GM21529 (cell line): Measurements from ENCODE around the gene FOXP4.
A peak's percentile ranks its signal among the peaks of the same experiment; 100 is the strongest.
"Not testable (repeated sequence)": the region's sequence is repeated elsewhere in the genome, so short reads cannot be mapped to it uniquely, and the experiment has no call there.

Experiments used
- ATAC-seq: cut with Tn5 transposase; IDR thresholded peaks from one replicate; pipeline ENCODE4 v1.9.1; 2021; ENCODE audit not compliant: unreplicated experiment

FOXP4 gene

DNA sequence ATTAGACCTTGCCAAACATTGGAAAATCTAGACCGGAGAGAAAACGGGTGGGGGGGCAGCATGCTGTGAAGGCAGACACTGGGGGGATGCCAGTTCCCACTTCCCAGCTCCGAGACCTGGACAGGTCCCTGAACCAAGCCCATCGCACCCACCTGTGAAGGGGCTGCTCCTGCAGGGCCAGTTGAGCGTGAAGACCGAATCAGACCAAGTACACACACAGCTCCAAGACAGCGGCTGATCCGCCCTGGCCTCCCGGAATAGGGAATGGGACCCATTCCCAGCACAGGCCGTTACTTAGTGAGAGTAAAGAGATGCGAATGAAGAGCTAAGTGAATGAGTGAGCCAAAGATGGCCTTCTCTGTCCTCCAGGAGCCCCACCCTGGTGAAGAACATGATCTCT is 50.6 kb downstream of the FOXP4 start:
- no peak for ATAC-seq

DNA sequence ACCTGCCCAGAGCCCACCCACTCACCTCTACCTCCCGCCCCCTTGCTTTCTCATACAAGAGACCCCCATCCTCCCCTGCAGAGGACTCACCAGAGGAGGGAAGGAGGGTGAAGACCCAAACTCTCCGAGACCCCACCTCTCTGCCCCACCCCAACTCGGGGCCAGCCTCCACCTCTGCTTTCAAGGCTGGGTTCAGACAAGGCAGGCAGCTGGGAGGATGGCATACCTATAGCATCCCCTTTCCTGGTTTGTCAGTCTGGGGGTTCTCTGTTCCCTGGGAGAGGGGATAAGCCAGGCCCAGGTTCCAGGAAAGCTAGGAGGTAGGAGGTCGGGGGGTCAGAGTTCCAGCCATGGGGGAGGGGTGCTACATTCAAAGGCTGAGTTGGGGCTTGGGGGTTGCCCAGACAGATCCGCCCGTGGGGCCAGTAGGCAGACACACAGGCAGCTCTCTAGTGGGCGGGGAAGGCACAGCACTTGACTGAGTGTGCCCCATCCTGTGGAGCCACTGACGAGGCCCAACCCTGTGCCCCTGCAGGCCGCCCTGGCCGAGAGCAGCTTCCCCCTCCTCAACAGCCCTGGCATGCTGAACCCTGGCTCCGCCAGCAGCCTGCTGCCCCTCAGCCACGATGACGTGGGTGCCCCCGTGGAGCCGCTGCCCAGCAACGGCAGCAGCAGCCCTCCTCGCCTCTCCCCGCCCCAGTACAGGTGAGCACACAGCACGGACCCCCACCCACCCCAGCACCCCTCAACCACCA is 51.2 kb downstream of the FOXP4 start:
- ATAC-seq = no peak

DNA sequence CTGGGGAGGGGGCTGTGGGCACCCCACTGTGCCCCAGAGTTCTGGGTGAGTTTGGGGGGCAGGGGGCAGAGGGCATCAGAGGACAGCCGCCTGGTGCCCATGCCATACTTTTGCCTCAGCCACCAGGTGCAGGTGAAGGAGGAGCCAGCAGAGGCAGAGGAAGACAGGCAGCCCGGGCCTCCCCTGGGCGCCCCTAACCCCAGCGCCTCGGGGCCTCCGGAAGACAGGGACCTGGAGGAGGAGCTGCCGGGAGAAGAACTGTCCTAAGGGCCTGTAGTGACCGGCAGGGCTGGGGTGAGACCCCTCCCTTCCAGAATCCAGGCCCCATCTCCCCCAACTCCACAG is 52.5 kb downstream of the FOXP4 start:
- no peak for ATAC-seq

DNA sequence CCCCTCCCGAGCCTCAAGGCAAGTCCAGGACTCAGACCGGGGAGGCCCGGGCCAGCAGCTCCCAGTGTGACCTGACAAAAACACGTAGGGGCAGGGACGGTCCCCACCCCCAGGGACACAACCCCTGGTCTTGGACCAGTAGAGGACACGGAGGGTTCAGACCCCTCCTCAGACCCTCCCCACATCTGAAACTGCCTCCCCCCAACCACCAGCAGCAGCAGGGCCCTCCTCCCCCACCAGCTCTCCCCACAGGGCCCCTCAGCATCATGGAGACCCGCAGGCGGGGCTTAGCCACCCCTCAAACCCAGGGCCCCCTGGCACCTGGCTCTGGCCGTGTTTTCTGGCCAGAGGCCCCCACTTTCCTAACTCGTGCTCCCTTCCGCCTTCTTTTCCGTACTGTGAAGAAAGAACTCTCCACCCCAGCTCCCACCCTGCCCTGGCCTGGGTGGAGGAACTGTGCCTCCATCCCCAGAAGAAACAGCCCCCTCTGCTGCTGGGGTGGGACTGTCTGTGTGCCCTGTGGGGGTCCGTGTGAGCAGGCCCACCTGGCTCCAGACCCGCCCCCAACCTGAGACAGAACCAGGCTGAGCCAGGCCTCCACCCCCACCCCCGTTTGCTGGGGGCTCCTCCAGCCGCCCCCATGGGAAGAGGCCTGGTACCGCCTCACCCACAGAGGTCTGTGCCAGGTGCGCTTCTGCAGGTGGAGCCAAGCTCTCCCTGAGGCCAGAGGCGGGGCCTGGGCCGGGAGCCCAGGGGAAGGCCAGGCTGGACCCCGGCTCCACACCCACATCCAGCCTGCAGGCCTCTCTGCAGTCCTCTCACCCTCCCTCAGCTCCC is 53.1 kb downstream of the FOXP4 start:
- ATAC-seq = no peak

DNA sequence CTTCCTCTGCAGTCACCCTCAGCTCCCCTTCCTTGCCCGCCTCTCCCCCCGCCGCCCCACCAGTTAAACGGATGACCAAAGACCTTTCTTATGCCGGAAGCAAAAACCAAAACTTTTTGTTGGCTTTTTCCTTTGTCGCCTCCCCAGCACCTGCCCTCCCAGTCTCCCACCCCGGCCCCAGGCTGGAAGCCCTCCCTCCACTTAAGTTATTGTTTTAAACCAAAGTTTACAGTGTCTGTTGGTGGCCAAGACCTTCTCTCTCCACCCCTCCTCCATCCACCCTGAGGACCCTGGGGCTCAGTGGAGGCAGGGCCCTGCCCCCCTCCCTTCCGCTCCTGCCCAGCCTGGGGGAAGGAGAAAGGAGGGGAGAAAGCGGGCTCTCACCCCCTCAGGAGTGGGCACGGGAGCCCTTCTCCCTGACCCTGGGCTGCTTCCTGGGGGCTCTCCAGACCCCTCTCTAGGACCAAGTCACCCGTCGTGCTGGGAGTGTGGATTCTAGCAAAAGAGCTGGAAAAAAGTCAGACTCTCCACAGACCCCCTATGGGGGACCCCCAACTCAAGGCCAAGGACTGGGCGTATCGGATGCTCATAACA is 53.8 kb downstream of the FOXP4 start:
- ATAC-seq = no peak

DNA sequence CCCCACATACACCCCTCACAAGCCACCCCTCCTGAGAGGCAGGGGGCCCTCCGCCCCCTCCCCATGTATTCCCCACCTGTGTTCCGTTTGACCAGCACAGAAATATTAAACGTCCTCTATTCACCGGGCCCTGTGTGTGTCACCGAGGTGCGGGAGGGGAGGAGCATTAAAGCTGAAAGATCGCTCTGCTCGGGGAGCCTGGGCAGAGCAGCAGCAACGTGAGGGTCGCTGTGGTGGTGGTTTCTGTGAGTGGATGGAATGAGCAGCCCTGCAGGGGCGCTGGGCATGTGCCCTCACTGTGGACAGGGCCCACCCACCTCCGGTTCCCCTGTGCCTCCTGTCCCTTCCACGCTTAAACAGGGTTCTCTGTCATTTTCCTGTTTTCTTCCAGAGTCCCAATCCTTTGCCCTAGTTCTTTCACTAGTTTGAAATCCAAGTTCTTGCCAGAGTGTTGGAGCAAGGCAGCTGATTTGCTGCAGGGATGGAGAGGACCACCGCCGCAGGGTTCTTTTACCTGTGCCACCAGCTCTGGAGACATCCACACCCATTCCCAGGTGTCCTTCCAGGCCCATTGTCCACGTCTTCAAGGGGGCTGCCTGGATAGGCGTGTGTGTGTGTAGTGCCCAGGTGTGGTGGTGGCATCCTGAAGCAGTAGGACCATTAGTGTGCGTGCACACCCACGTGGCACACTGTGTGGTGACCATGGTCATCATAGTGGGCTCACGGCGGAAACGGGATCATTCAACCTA is 54.5 kb downstream of the FOXP4 start:
- ATAC-seq = no peak

DNA sequence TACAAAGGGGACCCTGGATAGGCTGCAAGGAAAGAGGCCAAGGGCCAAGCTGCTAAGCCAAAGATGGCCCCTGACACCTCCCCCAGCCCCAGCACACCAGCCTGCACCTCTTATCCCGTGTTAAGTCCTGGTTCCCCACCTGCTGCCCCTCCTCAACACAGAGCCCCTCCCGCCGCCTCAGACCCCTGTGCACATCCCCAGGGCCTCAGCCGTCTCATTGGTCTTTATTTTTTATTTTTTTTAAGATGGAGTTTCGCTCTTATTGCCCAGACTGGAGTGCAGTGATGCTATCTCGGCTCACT is 55.0 kb downstream of the FOXP4 start:
- ATAC-seq = no peak

DNA sequence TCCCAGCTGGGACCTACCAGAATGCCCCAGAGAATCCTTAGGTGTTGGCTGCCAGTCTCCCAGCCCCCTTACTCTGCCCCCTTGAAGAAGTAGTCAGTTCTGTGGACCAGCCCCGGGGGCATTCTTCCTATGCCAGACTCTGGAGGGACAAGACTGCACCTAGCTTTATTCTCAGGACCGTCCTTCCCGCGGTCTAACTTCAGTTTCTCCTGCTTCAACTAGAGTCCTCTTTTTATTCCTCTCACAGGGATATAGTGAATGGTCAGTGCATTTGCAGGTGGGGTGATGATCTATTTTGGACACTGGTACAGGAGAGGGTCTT is 56.2 kb downstream of the FOXP4 start:
- ATAC-seq = no peak

DNA sequence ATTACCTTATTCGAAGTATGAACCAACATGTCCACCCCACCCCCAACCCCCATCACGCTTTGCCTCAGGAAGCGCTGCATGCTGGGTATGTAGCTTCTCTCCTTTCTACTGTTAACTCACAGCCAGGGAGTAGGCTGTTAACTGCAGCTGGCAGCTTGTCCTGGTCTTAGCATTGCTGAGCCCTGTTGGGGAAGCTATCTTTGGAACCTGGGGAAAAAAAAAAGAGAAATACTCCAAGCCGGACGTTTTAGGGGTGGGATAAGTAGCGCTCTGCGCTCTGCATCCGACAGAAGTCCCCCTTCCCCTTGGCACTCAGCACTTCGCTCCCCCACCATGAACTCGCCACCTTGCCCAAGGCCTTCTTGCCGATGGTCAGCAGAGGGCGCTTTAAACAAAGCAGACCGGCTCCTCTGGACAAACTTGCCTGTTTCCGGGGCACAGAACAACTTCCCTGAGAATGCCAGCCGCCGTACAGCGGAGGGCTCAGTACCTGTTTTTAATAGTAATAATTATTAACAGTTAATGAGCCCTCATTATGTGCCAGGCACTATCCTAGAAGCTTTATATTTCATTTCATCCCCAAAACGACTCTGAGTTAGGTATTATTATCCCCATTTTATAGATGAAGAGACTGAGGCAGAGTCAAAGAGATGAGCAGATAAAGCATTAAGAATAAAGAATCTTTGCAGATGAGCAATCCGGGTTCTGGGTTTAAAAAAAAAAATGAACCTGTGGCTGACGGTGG is 56.9 kb downstream of the FOXP4 start:
- ATAC-seq = peak; percentile 71

DNA sequence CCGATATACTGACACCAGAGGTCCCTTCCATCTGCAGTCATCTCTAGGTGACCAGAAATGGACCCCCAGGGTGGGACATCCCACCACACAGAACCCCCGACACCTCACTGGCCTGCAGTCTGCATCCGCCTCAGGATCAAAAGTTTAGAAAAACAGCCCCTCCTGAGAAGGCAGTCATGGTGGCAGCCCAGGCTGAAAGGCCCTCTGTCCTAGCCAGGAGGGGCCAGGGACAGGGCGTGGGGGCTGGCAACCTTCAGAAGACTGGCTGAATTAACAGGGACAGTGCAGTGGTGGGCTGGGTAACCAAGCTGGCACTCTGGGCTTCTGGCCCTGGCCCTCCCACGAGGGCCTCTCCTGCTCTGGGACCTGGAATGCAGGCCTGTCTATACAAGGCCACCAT is 57.8 kb downstream of the FOXP4 start:
- no peak for ATAC-seq

DNA sequence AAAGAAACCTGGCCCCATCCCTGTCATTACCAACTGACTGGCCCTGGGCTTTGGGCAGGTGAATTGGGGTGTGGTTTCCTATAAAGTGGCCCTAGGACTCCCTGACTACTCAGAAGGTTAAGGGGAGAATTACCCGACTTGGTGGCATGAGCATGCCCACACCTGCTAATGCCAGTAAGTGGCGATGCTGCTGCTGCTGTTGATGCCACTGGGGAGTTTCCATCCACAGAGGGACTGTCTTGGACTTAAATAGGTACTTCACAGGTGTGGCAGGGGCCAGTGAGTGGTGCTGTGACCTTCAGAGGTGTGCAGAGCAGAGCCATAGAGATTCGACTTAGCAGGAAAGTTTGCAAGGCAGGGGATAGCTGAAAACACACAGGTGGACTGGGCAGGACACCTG is 59.5 kb downstream of the FOXP4 start:
- no peak for ATAC-seq

DNA sequence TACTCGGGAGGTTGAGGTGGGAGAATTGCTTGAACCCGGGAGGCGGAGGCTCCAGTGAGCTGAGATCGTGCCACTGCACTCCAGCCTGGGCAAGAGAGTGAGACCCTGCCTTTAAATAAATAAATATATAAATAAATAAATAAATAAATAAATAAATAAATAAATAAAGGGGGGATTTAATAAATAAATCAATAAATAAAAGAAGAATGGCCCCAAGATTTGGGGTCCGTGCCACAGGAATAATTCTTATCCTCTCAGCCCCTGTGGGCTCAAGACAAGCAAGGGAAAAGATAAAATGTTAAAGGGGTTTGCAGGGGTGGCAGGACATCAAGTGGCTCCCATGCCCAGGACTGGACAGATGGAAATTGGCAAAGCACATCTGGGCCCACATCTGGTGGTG is 60.9 kb downstream of the FOXP4 start:
- no peak for ATAC-seq

DNA sequence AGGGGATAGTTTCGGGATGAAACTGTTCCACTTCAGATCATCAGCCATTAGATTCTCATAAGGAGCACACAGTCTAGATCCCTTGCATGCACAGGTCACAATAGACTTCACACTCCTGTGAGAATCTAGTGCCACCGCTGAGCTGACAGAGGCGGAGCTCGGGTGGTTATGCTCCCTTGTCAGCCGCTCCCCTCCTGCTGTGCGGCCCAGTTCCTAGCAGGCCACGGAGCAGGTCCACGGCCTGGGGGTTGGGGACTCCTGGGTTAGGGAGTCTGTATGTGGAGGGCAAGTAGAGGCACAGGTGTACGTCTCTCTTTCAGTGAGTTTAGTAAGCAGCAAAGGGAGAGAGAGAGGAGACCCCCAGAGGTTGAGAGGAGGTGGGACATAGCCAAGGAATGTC is 61.6 kb downstream of the FOXP4 start:
- no peak for ATAC-seq

DNA sequence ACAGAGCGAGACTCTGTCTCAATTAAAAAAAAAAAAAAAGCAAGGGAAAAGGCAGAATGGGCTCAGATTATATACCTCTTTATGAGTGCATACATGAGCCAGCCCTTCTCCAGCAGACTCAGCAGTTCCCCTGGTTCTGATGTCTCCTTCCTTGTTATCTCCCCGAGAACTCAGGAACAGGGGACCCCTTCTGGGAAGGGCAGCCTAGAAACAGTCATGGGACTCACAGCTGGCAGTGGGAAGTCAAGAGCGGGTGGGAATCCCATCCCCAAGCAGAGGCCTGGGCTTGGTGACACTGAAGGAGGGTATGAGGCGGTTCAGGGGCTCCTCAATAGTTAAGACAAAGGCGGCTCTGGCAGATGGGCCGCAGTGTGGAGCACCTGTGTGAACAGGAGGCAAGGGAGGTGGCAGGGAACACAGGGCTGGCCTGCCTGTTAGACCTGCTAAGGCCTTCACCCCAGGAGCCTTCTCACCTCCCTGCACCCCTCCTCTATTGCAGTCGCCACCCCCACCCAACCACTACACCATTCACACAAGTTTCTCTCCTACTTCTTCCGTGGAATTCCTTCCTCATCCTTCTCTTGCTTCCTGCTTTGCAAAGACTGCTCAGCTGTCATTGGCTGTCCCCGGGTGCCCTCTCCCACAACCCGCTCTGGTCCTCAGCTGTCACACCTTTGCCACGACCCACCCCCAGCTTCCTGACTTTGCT is 62.4 kb downstream of the FOXP4 start:
- no peak for ATAC-seq

DNA sequence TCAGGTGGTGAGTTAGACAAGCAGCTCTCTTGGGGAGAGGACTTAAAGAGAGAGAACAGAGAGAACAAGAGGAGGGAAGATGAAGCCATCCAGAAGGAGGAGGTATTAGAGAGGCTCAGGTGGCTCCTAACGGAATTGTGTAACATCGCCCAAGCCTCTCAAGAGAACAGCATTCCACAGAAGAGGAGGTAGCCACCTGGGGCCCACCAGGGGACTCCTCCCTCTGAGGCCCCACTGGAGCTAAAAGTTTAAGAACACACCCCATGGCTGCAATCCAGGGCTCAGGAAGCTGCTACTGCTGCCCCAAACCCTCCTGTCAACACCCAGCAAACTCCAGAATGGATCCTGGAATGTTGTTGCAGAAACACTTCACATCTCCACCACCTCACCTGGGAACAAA is 68.5 kb downstream of the FOXP4 start:
- no peak for ATAC-seq

DNA sequence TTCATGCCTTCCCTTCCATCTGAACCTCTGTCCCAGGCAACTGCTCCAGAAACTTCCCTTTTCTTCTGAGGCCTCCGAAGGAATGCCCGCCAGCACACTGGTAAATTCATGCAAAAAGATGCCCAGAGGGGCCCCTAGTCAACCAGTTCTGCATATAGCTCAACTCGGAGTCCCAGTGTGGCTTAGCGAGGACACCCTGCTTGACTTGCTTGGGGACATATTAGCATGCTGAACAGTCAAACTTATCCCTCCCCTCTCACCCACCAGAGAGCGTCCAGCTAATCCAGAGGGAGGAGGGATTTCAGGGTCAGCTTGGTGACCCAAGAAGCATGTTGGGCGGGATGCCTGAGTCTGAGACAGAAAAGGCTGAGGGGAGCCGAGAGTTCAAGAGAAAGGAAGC is 69.1 kb downstream of the FOXP4 start:
- ATAC-seq = no peak

DNA sequence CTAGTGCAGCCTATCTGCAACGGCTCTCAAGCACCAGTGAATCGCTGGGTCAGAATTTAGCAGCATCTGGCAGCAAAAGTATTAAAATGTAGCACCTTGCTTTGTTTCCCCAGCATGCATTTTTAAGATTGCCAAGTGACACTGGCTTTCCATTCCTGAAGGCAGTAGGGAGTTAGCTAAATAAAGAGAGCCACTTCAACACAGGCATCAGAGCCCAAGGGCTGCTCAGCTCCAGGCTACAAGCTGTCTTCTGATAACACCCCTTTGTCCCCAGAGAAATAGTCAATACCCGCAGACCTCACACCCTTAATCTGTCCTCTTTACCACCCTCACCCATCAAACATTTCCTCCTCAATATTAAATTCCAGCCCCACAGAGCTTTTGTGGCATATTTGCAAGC is 72.4 kb downstream of the FOXP4 start:
- no peak for ATAC-seq

DNA sequence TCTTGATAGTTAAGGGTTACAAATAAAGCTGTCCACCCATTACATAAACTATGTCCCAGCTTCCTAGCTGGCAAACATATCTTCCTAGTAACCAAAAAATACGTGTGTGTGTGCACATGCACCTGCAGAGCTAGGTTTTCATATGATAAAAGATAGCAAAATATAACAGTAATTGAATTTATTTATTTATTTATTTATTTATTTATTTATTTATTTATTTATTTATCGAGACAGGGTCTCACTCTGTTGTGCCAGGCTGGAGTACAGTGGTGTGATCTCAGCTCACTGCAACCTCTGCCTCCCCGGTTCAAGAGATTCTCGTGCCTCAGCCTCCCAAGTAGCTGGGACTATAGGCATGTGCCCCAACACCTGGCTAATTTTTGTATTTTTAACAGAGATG is 73.0 kb downstream of the FOXP4 start:
- ATAC-seq = not testable (repeated sequence)

DNA sequence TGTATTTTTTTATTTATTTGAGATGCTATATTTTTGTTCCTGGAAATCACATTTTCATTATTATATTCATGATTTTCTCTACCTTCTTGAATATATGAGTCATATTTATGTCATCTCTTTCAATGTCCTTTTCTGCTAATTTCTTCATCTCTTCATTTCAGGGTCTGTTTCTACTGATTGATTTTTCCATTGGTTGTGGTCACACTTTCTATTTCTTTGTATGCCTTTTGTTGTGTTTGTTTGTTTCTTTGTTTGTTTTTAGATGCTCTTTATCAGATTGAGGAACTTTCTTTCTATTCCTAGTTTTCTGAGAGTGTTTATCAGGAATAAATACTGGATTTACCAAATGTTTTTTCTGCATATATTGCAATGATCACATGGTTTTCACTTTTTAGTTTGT is 75.2 kb downstream of the FOXP4 start:
- no peak for ATAC-seq

DNA sequence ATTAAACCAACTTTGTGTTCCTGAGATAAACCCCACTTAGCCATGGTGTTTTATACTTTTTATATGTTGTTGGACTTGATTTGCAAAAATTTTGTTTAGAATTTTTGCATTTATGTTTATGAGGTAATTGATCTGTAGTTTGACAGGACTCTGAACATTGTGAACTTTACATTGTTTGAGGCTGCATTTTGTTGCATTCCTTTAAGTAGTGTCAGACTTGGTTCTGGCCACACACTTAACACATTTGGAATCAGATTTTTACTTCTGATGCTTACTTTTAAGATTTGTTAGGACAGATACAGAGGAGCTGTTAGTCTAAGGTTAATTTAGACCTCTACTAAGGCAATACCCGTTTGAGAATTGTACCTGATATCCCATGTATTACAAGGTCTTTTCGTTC is 75.6 kb downstream of the FOXP4 start:
- ATAC-seq = no peak
